CD4-positive, alpha-beta T cell treated with Interleukin-6 at 100 ng/mL for 8 hours (primary cell): Measurements from ENCODE around the gene NAV2.

ENCODE experiments used
- DNase-seq: peaks from one replicate; pipeline ENCODE4 v3.0.0-alpha.2; 2020; ENCODE audit warnings: mixed read lengths, low spot score

Gene NAV2

DNA sequence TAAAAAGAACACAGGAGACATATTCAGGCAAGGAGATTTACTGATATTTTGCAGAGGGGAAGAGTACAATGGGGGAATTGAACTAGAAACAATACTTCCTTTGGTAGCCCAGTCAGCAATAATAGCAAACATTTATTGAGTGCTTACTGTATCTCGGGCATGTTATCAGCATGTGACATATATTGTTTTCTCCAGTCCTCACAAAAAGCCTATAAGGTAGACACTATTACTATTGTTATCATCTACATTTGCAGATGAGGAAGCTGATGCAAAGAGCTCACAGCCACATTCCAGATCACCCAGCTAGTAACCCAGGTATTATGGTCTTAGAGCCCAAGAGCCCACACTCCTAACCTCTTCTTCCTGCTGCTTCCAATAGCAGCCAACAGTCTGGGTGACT lies 27.9 kb downstream of the NAV2 start:
- DNase-seq, result no peak

DNA sequence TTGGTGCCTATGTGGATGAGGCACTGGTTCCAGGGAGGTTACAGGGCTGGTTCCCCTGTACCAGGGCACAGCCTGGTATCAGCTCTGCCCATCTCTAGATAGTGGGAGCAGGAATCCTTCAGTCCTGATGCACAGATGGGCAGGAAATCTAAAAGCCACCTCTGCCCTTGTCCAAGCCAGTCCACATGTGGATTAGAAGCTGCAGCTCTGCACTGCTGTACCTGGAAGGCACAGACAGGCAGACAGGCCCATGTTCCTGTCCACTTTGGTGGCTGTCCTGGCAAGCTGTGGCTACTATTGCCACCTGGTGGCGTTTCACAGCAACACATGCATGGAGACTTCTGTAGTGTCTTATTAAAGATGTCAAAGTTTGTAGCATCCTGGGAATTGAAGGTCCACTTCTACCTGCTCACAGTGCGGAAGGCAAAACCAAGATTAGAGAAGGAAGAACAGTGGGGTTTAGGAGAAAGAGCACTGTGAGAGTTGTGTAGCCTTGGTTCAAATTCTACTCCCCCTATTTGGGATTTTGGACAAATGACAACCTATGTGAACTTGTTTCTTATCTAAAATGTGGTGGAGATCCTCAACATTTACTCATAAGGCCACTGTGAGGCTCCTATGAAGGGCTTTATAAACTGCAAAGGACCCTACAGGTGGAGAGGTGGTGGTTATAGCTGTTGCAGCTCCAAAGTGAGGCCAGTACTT lies 30.1 kb downstream of the NAV2 start:
- peak; percentile 62 for DNase-seq

DNA sequence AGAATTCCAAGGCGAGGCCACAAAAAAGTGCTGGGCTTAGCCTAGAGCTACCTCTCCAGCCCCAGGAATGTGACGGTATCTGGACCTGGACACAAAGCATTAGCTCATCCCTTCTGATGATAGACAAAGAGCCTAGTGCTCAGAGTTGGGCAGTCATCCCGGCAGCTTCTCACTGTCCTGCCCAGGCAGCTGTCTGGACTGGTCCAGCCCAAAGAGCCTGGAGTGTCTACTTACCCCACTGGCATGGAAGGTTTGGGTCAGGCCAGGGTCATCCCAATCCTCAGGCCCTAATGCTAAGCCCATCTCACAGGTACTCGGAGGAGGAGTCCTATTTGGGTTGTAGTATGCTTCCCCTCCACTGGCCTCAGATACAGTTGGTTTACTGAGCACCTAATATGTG lies 31.0 kb downstream of the NAV2 start:
- DNase-seq, result no peak

DNA sequence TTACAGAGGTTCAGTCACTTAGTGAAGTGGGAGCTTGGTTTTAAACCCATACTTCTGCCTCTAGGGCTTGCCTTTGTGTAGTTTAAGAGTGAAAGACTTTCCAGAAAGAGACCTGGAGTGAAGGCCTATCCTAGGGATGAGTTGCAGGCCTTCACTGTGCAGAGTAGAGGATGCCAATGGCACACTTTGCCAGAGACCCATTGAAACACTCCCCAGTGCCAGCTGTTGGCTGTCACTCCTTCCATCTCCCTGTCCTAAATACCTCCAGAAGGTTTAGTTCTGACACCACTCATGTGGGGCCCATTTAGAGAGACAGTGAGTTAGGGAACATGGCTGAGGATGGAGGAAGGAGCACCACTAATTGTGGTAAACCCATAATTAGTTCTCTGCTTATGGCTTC lies 31.5 kb downstream of the NAV2 start:
- no peak for DNase-seq

DNA sequence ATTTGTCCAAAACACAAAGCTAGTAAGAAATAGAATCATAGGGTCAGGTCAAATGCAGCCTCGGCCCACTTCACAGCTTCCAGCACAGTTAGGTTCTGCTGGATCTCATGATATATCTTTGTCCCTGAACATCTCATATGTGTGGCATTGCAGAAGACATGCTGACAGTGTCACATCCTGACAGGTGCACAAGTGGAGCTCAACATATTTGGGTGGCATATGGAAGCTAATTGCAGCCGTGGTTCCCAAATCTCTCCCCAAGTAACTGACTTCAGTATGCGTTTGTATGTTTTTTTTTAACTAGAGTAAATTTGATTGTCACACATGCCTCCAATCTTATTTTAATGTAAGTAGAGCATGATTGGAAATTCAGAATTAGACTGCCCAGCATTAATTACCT lies 33.4 kb downstream of the NAV2 start:
- no peak for DNase-seq

DNA sequence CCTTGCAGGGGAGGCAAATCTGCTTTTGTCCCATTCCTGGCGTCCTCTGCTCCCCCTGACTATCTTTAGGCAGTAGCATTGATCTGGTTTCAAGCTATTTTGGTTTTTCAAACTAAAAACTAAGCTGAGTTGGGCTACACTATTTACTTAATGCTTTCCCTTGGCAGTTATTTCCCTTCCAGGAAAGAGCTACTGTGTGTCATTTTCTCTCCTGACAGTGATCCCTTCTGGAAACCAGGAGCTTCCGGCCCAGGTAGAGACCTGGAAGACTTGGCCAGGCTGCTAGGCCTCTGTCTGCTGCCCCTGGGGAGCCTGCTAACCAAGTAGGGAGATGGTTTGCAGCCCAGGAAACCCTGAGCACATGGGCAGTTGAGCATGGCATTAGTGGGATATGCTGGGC lies 35.0 kb downstream of the NAV2 start:
- no peak for DNase-seq

DNA sequence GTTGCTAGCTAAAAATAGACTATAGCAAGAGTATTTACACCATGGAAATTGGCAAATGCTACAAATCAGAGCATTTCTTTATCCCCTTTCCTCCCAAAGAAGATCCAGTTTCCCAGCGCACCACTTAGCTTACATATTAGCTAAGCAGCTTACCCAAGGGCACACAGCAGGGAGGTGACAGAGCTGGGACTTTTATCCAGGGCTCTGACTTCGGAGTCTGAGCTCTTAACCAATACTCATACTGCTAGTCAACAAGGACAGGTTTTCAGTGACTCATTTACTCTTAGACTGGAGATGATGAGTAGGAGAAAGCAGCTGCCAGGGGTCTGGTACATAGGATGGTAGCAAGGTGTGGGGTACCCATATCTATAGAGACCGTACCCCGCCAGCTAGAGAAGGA lies 38.4 kb downstream of the NAV2 start:
- no peak for DNase-seq

DNA sequence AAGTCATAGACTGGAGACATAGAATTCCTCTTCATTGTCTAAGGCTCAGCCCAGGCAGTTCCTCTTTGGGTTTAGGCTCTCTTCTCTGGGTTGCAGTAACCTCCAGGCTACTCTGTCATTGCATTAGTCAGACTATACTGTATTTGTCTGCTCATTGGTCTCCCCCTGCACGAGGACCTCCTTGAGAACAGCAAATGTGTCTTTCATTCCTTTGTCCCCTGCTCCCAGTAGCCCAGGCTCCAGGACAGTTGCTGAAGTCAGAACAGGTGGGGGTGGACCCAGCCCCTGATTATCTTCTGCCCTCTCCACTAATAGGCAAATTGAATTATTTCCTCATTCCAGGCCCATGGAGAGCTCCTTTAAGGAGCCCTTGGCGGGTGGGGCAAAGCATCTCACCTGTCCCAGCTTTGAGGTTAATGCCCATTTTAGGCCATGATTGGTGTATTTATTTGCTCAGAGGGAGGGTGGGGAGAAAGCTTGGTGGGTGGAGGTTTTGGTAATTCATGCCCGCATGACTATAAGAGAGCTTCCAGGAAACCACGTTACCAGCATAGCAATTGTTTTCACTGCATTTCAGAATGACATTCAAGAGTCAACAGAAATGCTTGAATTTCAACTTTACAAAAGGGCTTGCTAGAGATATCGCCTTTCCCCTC lies 40.9 kb downstream of the NAV2 start:
- DNase-seq, result no peak

DNA sequence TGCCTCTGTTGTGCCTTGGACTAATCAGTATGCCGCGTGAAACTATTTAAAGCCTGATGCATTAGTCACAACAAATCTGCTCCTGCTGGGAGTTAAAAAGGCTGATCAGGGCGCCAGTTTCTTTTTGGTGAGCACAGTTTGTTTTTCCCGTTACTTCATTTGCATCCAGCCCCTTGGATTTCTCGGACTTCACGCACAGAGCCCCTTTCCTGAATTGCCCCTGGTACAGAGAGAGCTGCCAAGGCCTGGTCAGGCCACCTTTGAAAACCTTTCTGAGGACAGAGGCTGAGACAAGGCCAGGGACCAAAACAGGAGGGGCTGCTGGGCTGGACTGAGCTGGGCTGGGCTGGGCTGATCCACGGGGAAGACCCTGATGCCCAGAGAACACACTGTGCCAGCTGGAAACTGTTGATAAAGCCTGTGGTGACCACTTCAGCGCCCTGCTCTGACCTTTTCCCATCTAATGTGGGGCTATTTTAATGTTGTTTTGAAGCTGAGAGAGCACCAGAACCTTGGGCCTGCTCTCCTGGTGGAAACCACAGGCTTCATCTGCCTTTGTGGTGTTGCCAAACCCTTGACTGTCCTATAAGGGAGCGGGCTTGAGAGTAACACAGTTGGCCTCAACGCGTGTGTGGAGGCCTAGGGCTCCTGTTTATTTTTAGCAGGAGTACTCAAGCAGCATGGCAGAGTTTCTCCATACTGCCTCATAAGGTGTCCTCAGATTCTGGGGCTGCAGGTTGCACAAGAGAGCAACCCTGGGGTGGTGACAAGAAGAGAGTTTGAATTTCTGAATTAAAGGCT lies 44.2 kb downstream of the NAV2 start:
- DNase-seq, result no peak

DNA sequence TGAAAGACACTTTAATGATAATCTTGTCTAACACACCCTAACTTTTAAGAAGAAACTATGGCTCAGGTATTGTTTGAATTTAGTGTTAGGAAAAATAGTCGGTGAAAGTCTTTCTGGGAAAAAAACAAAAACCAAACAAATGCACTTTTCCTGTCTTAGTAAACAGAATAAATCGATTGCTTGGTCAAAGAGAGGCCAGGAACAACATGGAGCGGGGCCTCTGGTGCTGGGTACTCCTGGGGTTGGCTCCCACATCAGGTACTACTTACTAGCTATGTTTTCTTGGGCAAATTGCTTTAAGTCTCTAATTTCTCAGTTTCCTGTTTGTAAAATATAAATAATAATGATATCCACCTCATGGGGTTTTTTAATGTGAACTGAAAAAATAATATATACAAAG lies 46.8 kb downstream of the NAV2 start:
- DNase-seq, result no peak

DNA sequence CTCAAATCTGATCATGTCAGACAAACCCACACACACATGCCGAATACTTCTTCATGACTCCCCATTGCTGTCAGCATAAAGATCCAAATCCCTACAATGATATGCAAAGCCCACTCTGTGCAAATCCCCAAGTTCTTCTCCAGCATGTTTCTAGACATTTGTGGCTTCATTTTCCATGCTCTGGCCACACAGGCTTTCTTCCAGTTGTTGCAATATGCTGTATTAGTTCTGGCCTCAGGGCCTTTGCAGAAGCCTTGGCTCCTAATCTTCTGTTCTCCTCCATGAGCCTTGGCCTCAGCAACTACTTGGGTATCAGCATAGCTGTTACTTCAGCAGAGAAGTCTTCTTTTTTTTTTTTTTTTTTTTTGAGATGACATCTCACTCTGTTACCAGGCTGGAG lies 49.6 kb downstream of the NAV2 start:
- DNase-seq, result no peak

DNA sequence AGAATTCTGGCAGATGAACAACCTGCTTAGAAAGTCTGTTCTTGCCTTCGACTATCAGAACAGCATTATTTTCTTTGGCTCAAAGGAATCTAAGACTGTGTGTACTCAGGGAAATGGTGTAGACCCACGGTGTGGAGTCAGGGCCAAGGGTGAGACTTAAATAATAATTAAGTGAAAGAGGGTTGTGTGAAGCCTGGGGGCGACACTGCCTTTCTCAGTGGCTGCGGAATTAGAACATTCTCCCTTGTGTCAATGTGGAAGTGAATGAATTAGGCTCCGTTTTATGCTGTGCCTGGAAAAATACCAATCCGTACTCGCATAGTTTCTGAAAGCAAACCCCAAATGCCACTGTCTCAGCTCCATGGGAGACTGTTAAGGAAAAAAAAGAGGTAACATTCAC lies 50.7 kb downstream of the NAV2 start:
- DNase-seq, result no peak

DNA sequence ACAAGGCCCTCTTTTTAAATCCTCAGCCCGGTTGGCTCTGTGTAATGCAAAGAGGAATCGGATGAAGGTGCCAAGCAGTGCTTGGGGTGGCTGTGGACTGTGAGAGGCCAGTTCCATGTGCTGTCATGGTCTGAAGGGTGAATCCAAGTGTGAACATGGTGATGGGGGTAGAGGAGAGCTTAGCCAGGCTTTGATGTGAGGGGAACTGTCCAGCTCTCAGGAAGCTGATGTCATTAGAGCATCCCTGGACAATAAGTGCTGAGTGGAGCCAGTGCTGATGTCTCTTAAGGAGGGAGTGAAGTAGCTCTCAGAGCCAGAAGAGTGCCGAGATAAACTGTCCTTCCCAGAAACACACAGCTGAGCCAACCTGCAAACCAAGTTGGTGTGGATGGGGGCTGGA lies 53.6 kb downstream of the NAV2 start:
- no peak for DNase-seq

DNA sequence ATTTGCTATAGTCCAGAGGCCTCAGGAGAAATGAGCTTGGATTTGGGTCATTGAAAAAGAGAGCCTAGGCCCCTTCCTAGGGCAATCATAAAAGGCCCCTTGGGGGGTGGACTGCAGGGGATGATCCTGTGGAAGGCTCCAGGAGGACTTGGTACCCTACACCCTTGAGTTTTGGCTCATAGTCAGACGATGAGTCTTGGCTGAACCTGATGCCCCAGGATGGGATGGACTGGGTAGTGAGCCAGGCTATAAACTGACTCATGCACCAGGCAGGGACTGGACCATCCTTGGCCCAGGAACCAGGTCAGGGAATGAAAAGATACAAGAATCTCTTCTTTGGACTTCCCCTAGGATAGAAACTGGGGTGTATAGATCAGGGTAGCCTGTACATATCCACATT lies 54.2 kb downstream of the NAV2 start:
- no peak for DNase-seq

DNA sequence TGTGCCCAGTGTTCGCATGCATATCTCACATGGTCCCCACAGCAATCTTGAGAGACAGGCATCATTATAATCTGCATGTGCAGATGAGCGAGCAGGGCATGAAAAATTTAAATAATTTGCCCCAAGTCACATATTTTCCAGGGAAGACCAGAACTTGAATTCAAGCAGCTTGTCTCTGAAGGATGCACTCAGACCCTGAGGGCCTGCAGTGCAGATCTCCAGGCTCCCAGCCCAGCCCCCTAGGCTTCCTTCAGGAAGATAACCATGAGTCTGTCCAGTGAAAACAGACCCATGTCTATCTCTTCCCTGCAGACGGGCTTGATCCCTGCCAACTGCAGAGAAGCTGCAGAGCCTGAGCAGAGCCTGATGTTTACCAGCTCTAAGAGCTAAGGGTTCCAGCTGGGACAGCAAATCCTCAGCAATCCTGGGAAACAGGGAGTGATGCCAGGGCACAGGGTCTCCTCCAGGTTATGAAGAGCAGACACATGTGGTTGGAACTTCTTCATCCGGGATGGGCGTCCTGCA lies 55.1 kb downstream of the NAV2 start:
- DNase-seq, result no peak

DNA sequence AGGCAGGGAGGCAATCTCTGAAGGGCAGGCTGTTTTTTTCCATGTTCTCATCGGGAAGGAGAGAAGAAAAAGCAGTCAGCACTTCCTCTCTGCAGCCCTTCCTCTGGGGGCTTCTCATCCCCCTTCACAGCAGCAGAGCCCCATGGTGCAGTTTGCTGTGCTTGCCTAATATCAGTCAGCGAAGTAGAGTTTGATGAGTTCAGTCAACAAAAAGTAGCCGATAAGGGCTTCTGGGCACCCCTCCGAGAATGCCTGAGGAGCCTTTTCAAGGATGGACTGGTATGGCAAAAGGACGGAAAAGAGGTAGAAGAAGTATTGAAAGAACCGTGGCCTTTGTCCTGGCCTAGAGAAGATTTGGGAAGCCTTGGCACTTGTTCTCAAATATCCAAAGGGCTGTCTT lies 55.6 kb downstream of the NAV2 start:
- no peak for DNase-seq

DNA sequence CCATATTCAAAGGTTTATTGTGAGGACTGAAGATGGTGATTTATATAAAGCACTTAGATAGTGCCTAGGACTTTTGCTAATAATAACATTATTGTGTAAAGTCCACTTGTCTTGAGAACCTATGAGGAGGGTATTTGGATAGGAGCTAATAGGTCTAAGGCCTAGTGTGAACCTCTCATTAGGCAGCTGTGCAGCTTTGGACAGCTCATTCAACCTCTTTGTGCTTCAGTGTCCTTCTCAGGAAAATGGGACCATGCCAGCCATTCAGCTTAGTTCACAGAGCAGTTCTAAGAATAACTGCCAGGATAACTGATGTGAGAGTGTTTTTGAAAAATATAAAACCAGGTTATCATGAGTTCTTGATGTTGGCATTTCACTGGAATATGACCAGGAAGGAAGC lies 56.2 kb downstream of the NAV2 start:
- no peak for DNase-seq

DNA sequence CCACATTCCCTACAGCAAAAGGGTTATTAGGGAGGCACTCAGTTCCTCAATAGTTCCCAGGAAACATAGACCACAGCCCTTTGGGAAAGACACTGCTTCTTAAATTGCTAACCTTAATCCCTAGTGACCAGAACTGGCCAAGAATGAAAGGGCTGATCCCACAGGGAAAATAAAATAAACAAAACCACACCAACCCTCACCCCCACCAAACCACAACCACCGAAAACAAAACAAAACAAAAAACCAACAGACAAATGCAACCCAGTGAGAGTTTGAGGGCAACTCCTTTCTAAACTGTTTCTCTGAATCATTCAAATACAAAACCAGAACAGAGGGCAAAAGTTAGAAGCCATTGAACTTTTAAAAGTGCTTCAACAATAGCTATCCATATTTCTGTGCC lies 57.2 kb downstream of the NAV2 start:
- no peak for DNase-seq

DNA sequence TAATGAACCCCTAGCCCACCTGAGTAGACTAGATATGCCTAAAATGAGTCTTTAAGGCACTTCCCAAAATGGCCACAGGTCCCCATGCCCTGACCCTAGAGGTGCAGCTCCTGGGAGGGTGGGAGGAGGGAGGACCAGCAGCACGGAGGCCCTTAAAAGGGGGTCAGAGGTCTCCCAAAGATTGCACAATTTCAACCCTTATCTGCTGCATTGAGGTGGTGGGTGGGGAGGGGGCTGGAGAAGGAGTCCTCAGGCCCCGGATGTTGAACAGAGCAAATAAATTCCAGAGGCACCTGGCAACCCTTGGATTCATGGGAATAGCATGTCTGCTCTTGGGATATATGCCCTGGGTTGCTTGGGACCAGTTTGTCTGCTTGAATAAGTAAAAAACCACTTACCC lies 57.6 kb downstream of the NAV2 start:
- no peak for DNase-seq

DNA sequence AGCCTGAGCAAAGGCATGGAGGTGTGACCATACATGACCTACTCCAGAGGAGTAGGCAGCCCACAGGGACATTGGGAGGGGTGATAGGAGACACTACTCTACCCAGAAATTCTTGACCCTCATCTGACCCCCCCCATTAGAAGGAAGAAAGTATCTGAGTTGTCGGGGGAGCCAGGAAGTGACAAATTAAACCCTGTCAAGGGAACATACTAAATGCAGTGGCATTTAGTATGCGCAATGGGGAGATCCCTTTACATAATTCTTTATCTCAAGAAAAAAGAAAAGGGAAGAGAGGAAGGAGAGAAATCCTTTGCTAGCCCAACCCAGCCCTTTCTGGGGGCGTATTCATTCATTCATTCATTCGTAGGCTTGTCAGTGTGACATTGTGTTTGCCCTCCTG lies 58.8 kb downstream of the NAV2 start:
- DNase-seq, result no peak

DNA sequence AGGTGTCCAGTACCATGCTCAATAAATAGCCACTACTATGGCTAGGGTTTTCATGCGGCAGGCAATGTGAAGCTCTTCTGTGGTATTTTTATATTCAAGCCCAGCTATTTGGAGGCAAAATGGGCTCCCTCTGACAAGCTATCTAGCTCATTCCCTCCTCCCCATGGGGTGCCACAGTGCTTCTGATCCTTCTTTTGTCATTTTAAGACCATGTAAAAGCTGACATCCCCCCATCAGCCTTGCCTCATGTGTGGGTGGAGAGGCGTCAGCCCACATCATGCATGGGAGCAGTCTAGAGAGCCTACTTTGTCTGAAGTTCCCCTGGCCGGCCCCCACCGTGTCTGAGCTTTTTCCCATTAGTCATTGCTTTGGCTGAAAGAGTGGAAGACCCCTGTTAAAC lies 59.8 kb downstream of the NAV2 start:
- DNase-seq, result no peak

DNA sequence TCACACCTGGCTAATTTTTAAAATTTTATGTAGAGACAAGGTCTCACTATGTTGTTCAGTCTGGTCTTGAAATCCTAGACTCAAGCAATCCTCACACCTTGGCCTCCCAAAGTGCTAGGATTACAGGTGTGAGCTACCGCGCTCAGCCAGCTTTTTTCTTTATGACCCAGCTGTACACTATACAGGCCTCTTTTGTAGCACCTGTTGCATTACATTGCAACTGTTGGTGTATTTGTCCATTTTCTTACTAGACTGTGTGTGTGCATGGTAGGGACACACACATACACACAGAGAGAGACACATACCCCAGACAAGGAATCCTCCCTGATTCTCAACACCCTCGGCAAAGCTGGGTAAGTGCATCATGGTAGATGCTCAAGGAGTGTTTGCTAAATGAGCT lies 61.7 kb downstream of the NAV2 start:
- DNase-seq, result no peak
